ENCODE data around the gene WASF3.
"Not testable (repeated sequence)": the region's sequence is repeated elsewhere in the genome, so short reads cannot be mapped to it uniquely, and the experiment has no call there.

WASF3 gene

DNA sequence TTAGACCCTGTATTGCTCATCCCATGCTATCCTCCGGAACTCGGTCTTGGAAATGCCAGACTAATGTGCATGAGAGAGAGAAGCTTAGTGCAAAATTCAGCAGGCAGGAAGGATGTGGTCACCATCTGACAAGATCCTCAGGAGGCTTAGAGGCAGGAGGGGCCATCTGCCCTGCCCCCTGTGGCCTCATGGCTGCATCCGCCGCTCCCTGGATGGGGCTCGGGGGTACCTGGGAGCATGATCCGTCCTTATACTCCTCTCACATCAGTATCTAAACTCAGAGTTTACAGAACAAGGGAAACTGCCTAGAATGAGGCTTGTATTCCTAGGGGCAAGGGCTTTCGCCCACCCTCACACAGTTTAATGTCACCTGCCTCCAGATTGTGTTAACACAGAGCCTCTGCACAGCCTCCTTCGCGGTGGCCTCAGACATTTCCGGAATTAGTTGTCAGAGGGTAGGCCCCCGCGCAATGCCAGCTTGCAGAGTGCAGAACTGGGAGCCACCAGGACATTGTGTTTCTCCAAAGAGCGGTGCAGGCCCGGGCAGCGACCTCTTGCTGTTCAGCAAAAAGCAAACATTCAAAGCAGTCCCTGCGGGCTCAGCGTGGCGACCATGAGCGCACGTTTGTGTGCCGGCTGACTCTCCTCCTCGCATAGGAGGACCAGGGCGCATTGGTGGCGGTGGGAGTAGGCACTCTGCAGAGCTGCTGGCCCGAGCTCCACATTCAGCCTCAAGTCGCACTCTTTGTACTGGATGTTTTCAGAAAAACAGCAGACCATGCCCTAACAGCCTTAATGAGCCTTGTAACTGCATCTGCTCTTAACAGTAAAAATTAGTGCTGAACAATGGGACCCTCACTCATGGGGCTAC, 164.0 kb downstream of the WASF3 start:
- Mint-ChIP-seq H3K27ac (no peak overlapping the region), H3K36me3 (ENCODE audit: low read depth) (no peaks in the 10 kb centered on the region), H3K27me3 (ENCODE audit: low read depth) (peaks cover 3% of the 10 kb centered on the region), H3K9me3 (peaks cover 12% of the 10 kb centered on the region), H3K4me1 (no peaks in the 10 kb centered on the region), H3K4me3 (no peak overlapping the region)
- TF ChIP-seq, protein P1, sequence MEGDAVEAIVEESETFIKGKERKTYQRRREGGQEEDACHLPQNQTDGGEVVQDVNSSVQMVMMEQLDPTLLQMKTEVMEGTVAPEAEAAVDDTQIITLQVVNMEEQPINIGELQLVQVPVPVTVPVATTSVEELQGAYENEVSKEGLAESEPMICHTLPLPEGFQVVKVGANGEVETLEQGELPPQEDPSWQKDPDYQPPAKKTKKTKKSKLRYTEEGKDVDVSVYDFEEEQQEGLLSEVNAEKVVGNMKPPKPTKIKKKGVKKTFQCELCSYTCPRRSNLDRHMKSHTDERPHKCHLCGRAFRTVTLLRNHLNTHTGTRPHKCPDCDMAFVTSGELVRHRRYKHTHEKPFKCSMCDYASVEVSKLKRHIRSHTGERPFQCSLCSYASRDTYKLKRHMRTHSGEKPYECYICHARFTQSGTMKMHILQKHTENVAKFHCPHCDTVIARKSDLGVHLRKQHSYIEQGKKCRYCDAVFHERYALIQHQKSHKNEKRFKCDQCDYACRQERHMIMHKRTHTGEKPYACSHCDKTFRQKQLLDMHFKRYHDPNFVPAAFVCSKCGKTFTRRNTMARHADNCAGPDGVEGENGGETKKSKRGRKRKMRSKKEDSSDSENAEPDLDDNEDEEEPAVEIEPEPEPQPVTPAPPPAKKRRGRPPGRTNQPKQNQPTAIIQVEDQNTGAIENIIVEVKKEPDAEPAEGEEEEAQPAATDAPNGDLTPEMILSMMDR (IDR thresholded peaks at IDR 0.05; ENCODE audit: unreplicated experiment in 3 of 3): no peak

DNA sequence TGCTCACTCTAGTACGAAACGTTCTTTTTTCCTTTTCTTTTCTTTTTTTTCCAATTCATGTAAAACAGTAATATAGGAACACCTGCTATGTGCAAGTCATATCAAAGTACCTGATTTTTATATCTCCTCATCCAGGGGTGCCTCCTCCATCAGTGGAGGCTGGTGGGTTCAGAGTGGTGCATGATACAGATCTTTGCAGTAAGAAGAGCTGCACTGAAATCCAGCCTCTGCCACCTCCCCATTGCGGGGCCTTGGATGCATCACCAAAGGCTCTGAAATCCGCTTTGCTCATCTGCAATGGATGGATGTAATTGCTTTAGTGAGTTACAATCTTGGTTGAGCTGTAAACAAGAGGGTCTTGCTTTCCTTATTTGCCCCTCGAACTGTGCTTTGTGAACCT, 164.8 kb downstream of the WASF3 start:
- Mint-ChIP-seq H3K36me3 (ENCODE audit: low read depth) (no peaks in the 10 kb centered on the region), H3K27ac (no peak overlapping the region), H3K4me3 (no peak overlapping the region), H3K27me3 (ENCODE audit: low read depth) (peaks cover 5% of the 10 kb centered on the region), H3K4me1 (no peaks in the 10 kb centered on the region), H3K9me3 (peaks cover 12% of the 10 kb centered on the region)
- TF ChIP-seq, protein P1 (IDR thresholded peaks at IDR 0.05; ENCODE audit: unreplicated experiment in 3 of 3): no peak

DNA sequence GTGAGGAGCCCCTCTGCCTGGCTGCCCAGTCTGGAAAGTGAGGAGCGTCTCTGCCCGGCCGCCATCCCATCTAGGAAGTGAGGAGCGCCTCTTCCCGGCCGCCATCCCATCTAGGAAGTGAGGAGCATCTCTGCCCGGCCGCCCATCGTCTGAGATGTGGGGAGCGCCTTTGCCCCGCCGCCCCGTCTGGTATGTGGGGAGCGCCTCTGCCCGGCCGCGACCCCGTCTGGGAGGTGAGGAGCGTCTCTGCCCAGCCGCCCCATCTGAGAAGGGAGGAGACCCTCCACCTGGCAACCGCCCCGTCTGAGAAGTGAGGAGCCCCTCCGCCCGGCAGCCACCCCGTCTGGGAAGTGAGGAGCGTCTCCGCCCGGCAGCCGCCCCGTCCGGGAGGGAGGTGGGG, 166.1 kb downstream of the WASF3 start:
- not testable (repeated sequence) for H3K36me3 Mint-ChIP-seq (ENCODE audit: low read depth); H3K27me3 Mint-ChIP-seq (ENCODE audit: low read depth); H3K4me3 Mint-ChIP-seq; H3K27ac Mint-ChIP-seq; H3K4me1 Mint-ChIP-seq
- peaks cover 12% of the 10 kb centered on the region for H3K9me3 Mint-ChIP-seq

DNA sequence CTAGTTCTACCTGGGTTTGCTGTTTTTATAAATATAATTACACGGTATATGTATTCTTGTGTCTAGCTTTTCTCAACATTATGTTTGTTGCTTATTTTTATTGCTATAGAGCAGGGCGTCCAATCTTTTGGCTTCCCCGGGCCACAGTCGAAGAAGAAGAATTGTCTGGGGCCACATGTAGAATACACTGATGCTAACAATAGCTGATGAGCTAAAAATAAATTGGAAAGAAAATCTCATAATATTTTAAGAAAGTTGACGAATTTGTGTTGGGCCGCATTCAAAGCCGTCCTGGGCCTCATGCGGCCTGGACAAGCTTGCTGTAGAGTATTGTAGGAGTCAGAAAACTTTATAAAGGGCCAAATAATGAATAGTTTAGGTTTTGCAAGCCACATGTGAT, 169.2 kb downstream of the WASF3 start:
- TF ChIP-seq, protein P1 (IDR thresholded peaks at IDR 0.05; ENCODE audit: unreplicated experiment in 3 of 3): no peak
- H3K36me3 Mint-ChIP-seq (ENCODE audit: low read depth): no peaks in the 10 kb centered on the region
- H3K4me3 Mint-ChIP-seq: no peak overlapping the region
- H3K4me1 Mint-ChIP-seq: no peaks in the 10 kb centered on the region
- peaks cover 12% of the 10 kb centered on the region for H3K9me3 Mint-ChIP-seq
- H3K27ac Mint-ChIP-seq: no peak overlapping the region
- peaks cover 10% of the 10 kb centered on the region for H3K27me3 Mint-ChIP-seq (ENCODE audit: low read depth)

DNA sequence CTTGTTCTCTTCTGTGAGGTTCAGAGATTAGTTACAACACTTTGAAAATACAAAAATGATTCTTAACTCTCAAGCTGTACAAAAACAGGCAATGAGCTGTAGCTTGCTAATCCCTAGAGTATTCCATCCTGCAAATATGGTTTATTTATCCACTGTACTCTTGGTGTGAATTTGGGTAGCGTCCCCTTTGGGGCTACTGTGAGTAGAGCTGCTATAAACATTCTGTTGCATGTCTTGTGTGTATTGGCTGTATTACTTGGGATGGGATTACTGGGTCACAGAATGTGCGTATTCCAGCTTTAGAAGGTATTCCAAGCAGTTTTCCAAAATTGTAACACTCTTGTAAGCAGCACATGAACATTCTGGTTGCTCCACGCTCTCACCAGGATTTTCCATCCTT, 169.6 kb downstream of the WASF3 start:
- Mint-ChIP-seq H3K4me1 (no peaks in the 10 kb centered on the region), H3K27me3 (ENCODE audit: low read depth) (peaks cover 10% of the 10 kb centered on the region), H3K4me3 (no peak overlapping the region), H3K27ac (no peak overlapping the region), H3K9me3 (peaks cover 12% of the 10 kb centered on the region), H3K36me3 (ENCODE audit: low read depth) (no peaks in the 10 kb centered on the region)
- TF ChIP-seq, protein P1 (IDR thresholded peaks at IDR 0.05; ENCODE audit: unreplicated experiment in 3 of 3): no peak

DNA sequence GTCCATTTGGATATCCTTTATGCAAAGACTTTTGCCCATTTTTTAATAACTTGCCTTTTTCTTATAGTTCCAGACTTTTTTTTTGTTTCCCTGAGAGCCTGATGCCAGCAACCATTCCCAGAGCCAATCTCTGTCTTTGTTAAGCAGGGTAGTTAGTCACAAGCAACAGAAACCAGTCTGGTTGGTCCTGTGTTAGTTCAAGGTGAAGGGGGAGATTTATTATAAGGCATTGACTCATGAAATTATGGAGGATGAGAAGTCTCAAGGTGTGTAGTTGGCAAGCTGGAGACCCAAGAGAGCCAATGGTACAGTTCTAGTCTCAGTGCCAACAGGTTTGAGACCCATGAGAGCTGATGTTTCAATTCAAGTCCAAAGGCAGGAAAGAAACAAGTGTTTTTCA, 170.2 kb downstream of the WASF3 start:
- H3K27me3 Mint-ChIP-seq (ENCODE audit: low read depth): peaks cover 10% of the 10 kb centered on the region
- H3K4me1 Mint-ChIP-seq: no peaks in the 10 kb centered on the region
- H3K36me3 Mint-ChIP-seq (ENCODE audit: low read depth): no peaks in the 10 kb centered on the region
- TF ChIP-seq, protein P1 (IDR thresholded peaks at IDR 0.05; ENCODE audit: unreplicated experiment in 3 of 3): no peak
- peaks cover 12% of the 10 kb centered on the region for H3K9me3 Mint-ChIP-seq
- no peak overlapping the region for H3K4me3 Mint-ChIP-seq
- no peak overlapping the region for H3K27ac Mint-ChIP-seq

Measured in nephron (organoid).